Stimulated activated CD4-positive, alpha-beta T cell treated with anti-CD3 and anti-CD28 coated beads, Interleukin-15, amount 100 ng/mL, for 1 hour (primary cell): ENCODE results near the gene WDR35.

Experiments
- DNase-seq, 2 donors: peaks; one replicate each; pipeline ENCODE4 v3.0.0-alpha.2; 2020; ENCODE audit warnings: low read depth in 1 of 2, low spot score in 1 of 2

WDR35 gene

GRCh38 chr2:19872302-19872701 lies 117.6 kb downstream of the WDR35 start:
- no peak for DNase-seq

- no peak for DNase-seq
These were observed 118.1 kb downstream of the WDR35 start for GRCh38 chr2:19871836-19872235.

- no peak for DNase-seq
These were observed 119.1 kb downstream of the WDR35 start for GRCh38 chr2:19870792-19871191.

GRCh38 chr2:19868701-19869580 lies 121.0 kb downstream of the WDR35 start:
- peak; percentile 37 to 42 for DNase-seq

- no peak for DNase-seq
These were observed 121.7 kb downstream of the WDR35 start for GRCh38 chr2:19868224-19868623.

- no peak for DNase-seq
These were observed 123.1 kb downstream of the WDR35 start for GRCh38 chr2:19866771-19867170.

GRCh38 chr2:19865151-19865550 lies 124.8 kb downstream of the WDR35 start:
- no peak for DNase-seq

- no peak for DNase-seq
These were observed 125.5 kb downstream of the WDR35 start for GRCh38 chr2:19864381-19864780.

GRCh38 chr2:19863303-19864041 lies 126.4 kb downstream of the WDR35 start:
- peak; percentile 48 to 60 for DNase-seq

- DNase-seq = no peak
These were observed 128.1 kb downstream of the WDR35 start for GRCh38 chr2:19861813-19862212.
